ENCODE measurements around the gene NCK2. TPM values are rescaled to one million over a fixed set of nuclear protein-coding genes. Genes with fewer than 3 reads are reported as not detected.

NCK2 gene
- total and polyA plus RNA-seq, 9 of the 15 experiments (the other 6 are each of a cell fraction or from before 2014, with no cell fraction given), result 0.90 to 27.9 (median 15.9) TPM

DNA sequence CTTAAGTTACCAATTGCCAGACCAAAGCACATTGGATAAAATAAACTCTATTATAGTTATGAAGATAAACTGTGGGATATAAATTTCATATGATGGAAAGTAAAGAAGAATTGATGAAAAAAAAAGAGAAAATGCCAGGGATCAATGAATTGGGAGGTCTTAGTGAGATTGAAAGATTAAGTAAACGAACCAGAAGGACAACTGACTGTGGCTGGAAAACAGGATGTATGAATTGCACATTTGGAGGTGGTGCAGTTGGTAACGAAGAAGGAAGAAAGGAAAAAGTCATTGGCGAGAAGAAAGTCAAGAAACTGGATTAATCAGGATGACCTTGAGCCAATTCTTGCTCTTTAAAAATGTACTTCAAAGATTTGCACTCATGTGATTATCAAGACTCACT is 166.7 kb downstream of the NCK2 start:
- no peak for TF ChIP-seq JUN (IDR thresholded peaks at IDR 0.05; ENCODE audit: borderline replicate concordance, low read depth, low read length)
- TF ChIP-seq JUN (CRISPR knock-in tag; IDR thresholded peaks at IDR 0.05; ENCODE audit: borderline replicate concordance), result no peak
- no peak for TF ChIP-seq U2AF2 (optimal IDR thresholded peaks at IDR 0.05; ENCODE audit: low read depth, low read length)
- no peak for TF ChIP-seq HMGN3 (IDR thresholded peaks at IDR 0.05; ENCODE audit: borderline replicate concordance, extremely low read depth, insufficient read length, low read depth, low read length)
- no peak for TF ChIP-seq ZNF644 (tag; IDR thresholded peaks at IDR 0.05; ENCODE audit: low read depth)
- TF ChIP-seq, protein P1, sequence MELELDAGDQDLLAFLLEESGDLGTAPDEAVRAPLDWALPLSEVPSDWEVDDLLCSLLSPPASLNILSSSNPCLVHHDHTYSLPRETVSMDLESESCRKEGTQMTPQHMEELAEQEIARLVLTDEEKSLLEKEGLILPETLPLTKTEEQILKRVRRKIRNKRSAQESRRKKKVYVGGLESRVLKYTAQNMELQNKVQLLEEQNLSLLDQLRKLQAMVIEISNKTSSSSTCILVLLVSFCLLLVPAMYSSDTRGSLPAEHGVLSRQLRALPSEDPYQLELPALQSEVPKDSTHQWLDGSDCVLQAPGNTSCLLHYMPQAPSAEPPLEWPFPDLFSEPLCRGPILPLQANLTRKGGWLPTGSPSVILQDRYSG (tag; conservative IDR thresholded peaks at IDR 0.05; ENCODE audit: low read depth), result no peak
- no peak for TF ChIP-seq ZNF76 (CRISPR knock-in tag; IDR thresholded peaks at IDR 0.05; ENCODE audit: borderline replicate concordance)
- TF ChIP-seq ZNF133 (CRISPR knock-in tag; IDR thresholded peaks at IDR 0.05), result no peak
- no peak for TF ChIP-seq RBM25 (IDR thresholded peaks at IDR 0.05; ENCODE audit: low read depth, low read length, severe bottlenecking)
- TF ChIP-seq KLF10 (CRISPR knock-in tag; IDR thresholded peaks at IDR 0.05), result no peak
- TF ChIP-seq ASH1L (IDR thresholded peaks at IDR 0.05; ENCODE audit: borderline replicate concordance, low read depth, partially characterized antibody), result no peak
- Histone ChIP-seq H3K9ac (ENCODE audit: insufficient read depth in 1 of 2, low read depth in 2 of 2, low read length in 2 of 2) (no peak overlapping the region), H2AFZ (ENCODE audit: low read depth, low read length) (no peak overlapping the region), H3K27me3 (ENCODE audit: control insufficient read depth in 2 of 2, insufficient read depth in 2 of 2, low read length in 2 of 2) (peaks cover 6 to 15% of the 10 kb centered on the region in 2 experiments; a peak in 3 of 5 replicates), H3K4me1 (replicated peaks in 1 of 2; ENCODE audit: control insufficient read depth in 2 of 2, insufficient read depth in 2 of 2, low read length in 2 of 2) (peaks cover 0 to 5% of the 10 kb centered on the region in 2 experiments; a peak in 2 of 5 replicates), H3K27ac (ENCODE audit: extremely low read depth, low read depth, low read length) (no peak overlapping the region), H3K36me3 (ENCODE audit: control insufficient read depth, insufficient read depth, low read length) (no peaks in the 10 kb centered on the region), H3K9me3 (replicated peaks; ENCODE audit: control insufficient read depth, insufficient read depth, low read depth, low read length) (no peaks in the 10 kb centered on the region), H3K9me1 (ENCODE audit: control insufficient read depth, insufficient read depth, low read length) (no peaks in the 10 kb centered on the region), H3K4me3 (no peak overlapping the region), H4K20me1 (replicated peaks; ENCODE audit: control insufficient read depth, insufficient read depth, low read length) (no peaks in the 10 kb centered on the region), H3K79me2 (ENCODE audit: control insufficient read depth, insufficient read depth, low read length) (no peaks in the 10 kb centered on the region), H3K4me2 (ENCODE audit: insufficient read depth, low read length) (no peak overlapping the region)
- no peak for ATAC-seq
- CTCF ChIA-PET (ENCODE audit: low intra/inter-chr PET ratio), result no interaction called here
- no peak for FAIRE-seq
- intact Hi-C loops (cut with micrococcal nuclease) (loop anchor here (10.0 kb wide), 1 partner anchor 337 kb away; no protein-coding TSS in a partner anchor), in situ Hi-C loops (cut with MboI) (no loop called here)
- WGBS (ENCODE audit: insufficient coverage, low coverage, missing lambda C conversion rate), result 37% methylated on average over 3 of the region's 3 CpGs
- POLR2A ChIA-PET, result interaction anchor here (0.6 kb wide), 1 partner anchor 13 kb away, joined by 3 read pairs; no protein-coding TSS in a partner anchor
- BruUV-seq (replicated peaks), result no TSS peak
- DNase-seq (ENCODE audit: extremely low read depth in 1 of 4, low spot score in 3 of 4), result no peak

Data from K562 (cell line).